Keratinocyte (primary cell): ENCODE data around the gene ZCCHC24. TPM values are rescaled to one million over a fixed set of nuclear protein-coding genes. Genes with fewer than 3 reads are reported as not detected.

Source experiments
- DNase-seq: peaks from one replicate; pipeline ENCODE4 v3.0.0-alpha.2; 2011; ENCODE audit warnings: low read depth, missing footprints, low spot score
- FAIRE-seq: peaks from 2 replicates; lab custom pipeline; 2011; peaks lifted over from hg19 to GRCh38; lab: Jason Lieb, UNC
- H2AFZ ChIP-seq: 2 replicates; pipeline ENCODE4 v1.6.0; 2012; ENCODE audit warnings: low read length, control low read depth, inconsistent platforms; ENCODE audit not compliant: control insufficient read depth
- H3K27ac ChIP-seq: 2 replicates; pipeline ENCODE4 v1.5.1; 2011; ENCODE audit warnings: low read length; ENCODE audit not compliant: control insufficient read depth, insufficient read depth
- H3K27me3 ChIP-seq: 3 replicates; pipeline ENCODE4 v1.6.0; 2011; ENCODE audit warnings: low read length; ENCODE audit not compliant: control insufficient read depth, insufficient read depth; ENCODE audit errors: extremely low read depth
- H3K36me3 ChIP-seq, 2 experiments: 2 replicates in 1 of 2; 3 replicates in 1 of 2; pipeline ENCODE4 v1.5.1; 2011; ENCODE audit warnings: low read length in 2 of 2, mild to moderate bottlenecking in 1 of 2; ENCODE audit not compliant: control insufficient read depth in 2 of 2, insufficient read depth in 2 of 2; ENCODE audit errors: extremely low read depth in 1 of 2
- H3K4me1 ChIP-seq: 3 replicates; pipeline ENCODE4 v1.5.1; 2011; ENCODE audit warnings: low read length; ENCODE audit not compliant: control insufficient read depth, insufficient read depth; ENCODE audit errors: extremely low read depth
- H3K4me2 ChIP-seq: 3 replicates; pipeline ENCODE4 v1.6.0; 2011; ENCODE audit warnings: low read depth, low read length; ENCODE audit not compliant: control insufficient read depth, insufficient read depth; ENCODE audit errors: extremely low read depth
- H3K4me3 ChIP-seq, 3 experiments: fragments of 200-600 bp in 1 of 3; sonication (generic) in 1 of 3; 2 replicates in 2 of 3; 3 replicates in 1 of 3; pipeline ENCODE4 v1.5.1; 2011 to 2016; ENCODE audit warnings: low read length in 3 of 3, mild to moderate bottlenecking in 3 of 3, control low read depth in 2 of 3, inconsistent platforms in 1 of 3, low read depth in 1 of 3, mixed read lengths in 1 of 3, mixed run types in 1 of 3, moderate library complexity in 1 of 3; ENCODE audit not compliant: control insufficient read depth in 2 of 3, insufficient read depth in 2 of 3; ENCODE audit errors: extremely low read depth in 1 of 3
- H3K79me2 ChIP-seq: 2 replicates; pipeline ENCODE4 v1.6.0; 2012; ENCODE audit warnings: low read length; ENCODE audit not compliant: control insufficient read depth, insufficient read depth
- H3K9ac ChIP-seq: 3 replicates; pipeline ENCODE4 v1.6.0; 2011; ENCODE audit warnings: low read length; ENCODE audit not compliant: control insufficient read depth, insufficient read depth; ENCODE audit errors: extremely low read depth
- H3K9me1 ChIP-seq: 3 replicates; pipeline ENCODE4 v1.6.0; 2011; ENCODE audit warnings: low read length; ENCODE audit not compliant: control insufficient read depth, insufficient read depth; ENCODE audit errors: extremely low read depth
- H3K9me3 ChIP-seq: 2 replicates; pipeline ENCODE4 v1.5.1; 2012; ENCODE audit warnings: low read depth, low read length; ENCODE audit not compliant: control insufficient read depth
- H4K20me1 ChIP-seq: 3 replicates; pipeline ENCODE4 v1.6.0; 2011; ENCODE audit warnings: low read length; ENCODE audit not compliant: control insufficient read depth, insufficient read depth; ENCODE audit errors: extremely low read depth
- CTCF ChIP-seq, 3 experiments: IDR thresholded peaks in 1 of 3; conservative IDR thresholded peaks in 1 of 3; optimal IDR thresholded peaks in 1 of 3; 2 replicates in 2 of 3; 3 replicates in 1 of 3; pipeline versions ENCODE3 to v1.5.1; 2011; ENCODE audit warnings: low read length in 3 of 3, mild to moderate bottlenecking in 3 of 3, moderate library complexity in 2 of 3, control low read depth in 1 of 3, inconsistent platforms in 1 of 3; ENCODE audit not compliant: insufficient read depth in 2 of 3; ENCODE audit errors: extremely low read depth in 1 of 3
- EZH2 ChIP-seq: IDR thresholded peaks from one replicate; pipeline ENCODE4 v1.6.1; 2012; ENCODE audit warnings: inconsistent platforms, mild to moderate bottlenecking, low read length, moderate library complexity
- dilution Hi-C: fragments of 300-500 bp; cut with MboI; formaldehyde crosslinking; loops from one replicate; pipeline ENCODE4 v1.7.0; 2020; ENCODE audit warnings: low sequenced_read_pairs; ENCODE audit not compliant: extremely low pct_ligation_motif_present
- polyA plus RNA-seq, 5 experiments: library from polyadenylated mRNA; depleted of rRNA in 3 of 5; stranded (reverse) in 3 of 5; stranded (forward) in 1 of 5; unstranded in 1 of 5; fragments of >200 nt; gene quantifications; 1 replicate in 1 of 5; 2 replicates in 3 of 5; 3 replicates in 1 of 5; pipeline versions ENCODE4 v1.2.1 to v1.2.3, GENCODE V29; 2011 to 2012; ENCODE audit warnings: missing spikeins in 2 of 5, low read depth in 1 of 5, low replicate concordance in 1 of 5

Gene ZCCHC24
- polyA plus RNA-seq, 1 donor (not counting 4 experiments of a cell fraction or from before 2014, with no cell fraction given): 0.96 TPM

- no peak overlapping the region for H3K4me2 ChIP-seq
- dilution Hi-C loops: no loop called here
- DNase-seq: no peak
- H3K4me3 ChIP-seq: no peak overlapping the region
- H3K27me3 ChIP-seq: peaks cover 9% of the 10 kb centered on the region
- no peak overlapping the region for H3K27ac ChIP-seq
- H3K79me2 ChIP-seq: no peaks in the 10 kb centered on the region
- FAIRE-seq: no peak
- no peaks in the 10 kb centered on the region for H4K20me1 ChIP-seq
- TF ChIP-seq CTCF (optimal IDR thresholded peaks at IDR 0.05 in 1 of 3, IDR thresholded peaks at IDR 0.05 in 1 of 3, conservative IDR thresholded peaks at IDR 0.05 in 1 of 3; ENCODE audit: extremely low read depth in 1 of 3, insufficient read depth in 2 of 3, low read length in 3 of 3) (no peak), EZH2 (no peak)
- no peak overlapping the region for H2AFZ ChIP-seq
- H3K9me1 ChIP-seq: no peaks in the 10 kb centered on the region
- H3K9me3 ChIP-seq: no peaks in the 10 kb centered on the region
- H3K36me3 ChIP-seq: no peaks in the 10 kb centered on the region
- H3K4me1 ChIP-seq: peaks cover 5% of the 10 kb centered on the region
- no peak overlapping the region for H3K9ac ChIP-seq
These were observed 1.9 kb downstream of the ZCCHC24 start for GRCh38 chr10:79443338-79444198.

- H4K20me1 ChIP-seq: peaks cover 2% of the 10 kb centered on the region
- H3K4me1 ChIP-seq: peaks cover 10% of the 10 kb centered on the region
- no peak overlapping the region for H3K4me3 ChIP-seq
- H3K4me2 ChIP-seq: no peak overlapping the region
- H3K9me1 ChIP-seq: no peaks in the 10 kb centered on the region
- DNase-seq (no peak), FAIRE-seq (no peak)
- dilution Hi-C loops: no loop called here
- no peak overlapping the region for H2AFZ ChIP-seq
- no peaks in the 10 kb centered on the region for H3K79me2 ChIP-seq
- H3K9ac ChIP-seq: no peak overlapping the region
- H3K27ac ChIP-seq: no peak overlapping the region
- no peaks in the 10 kb centered on the region for H3K36me3 ChIP-seq
- H3K27me3 ChIP-seq: peaks cover 9% of the 10 kb centered on the region
- no peak for TF ChIP-seq EZH2
- TF ChIP-seq CTCF (optimal IDR thresholded peaks at IDR 0.05 in 1 of 3, IDR thresholded peaks at IDR 0.05 in 1 of 3, conservative IDR thresholded peaks at IDR 0.05 in 1 of 3; ENCODE audit: extremely low read depth in 1 of 3, insufficient read depth in 2 of 3, low read length in 3 of 3): no peak
- H3K9me3 ChIP-seq: no peaks in the 10 kb centered on the region
These were observed 3.0 kb downstream of the ZCCHC24 start for GRCh38 chr10:79442171-79443040.
